ENCODE measurements around the gene KIAA0825. TPM values are rescaled to one million over a fixed set of nuclear protein-coding genes. Genes with fewer than 3 reads are reported as not detected.
"Not testable (repeated sequence)": the region's sequence is repeated elsewhere in the genome, so short reads cannot be mapped to it uniquely, and the experiment has no call there.

KIAA0825 gene
- total RNA-seq, 1 experiment from 2014 or later, result 1.6 TPM

- POLR2A ChIA-PET, result no interaction called here
- in situ Hi-C loops (cut with HindIII; ENCODE audit: low pct_unique_long_range_greater_than_20kb, low sequenced_read_pairs), result no loop called here
- H3K36me3 ChIP-seq (ENCODE audit: control insufficient read depth, insufficient read depth, low read length), result no peaks in the 10 kb centered on the region
- no peak for DNase-seq (ENCODE audit: low read depth, low spot score)
- H3K27me3 ChIP-seq (ENCODE audit: control insufficient read depth, insufficient read depth, low read length), result no peaks in the 10 kb centered on the region
- H3K4me1 ChIP-seq (ENCODE audit: control insufficient read depth, insufficient read depth, low read length), result no peaks in the 10 kb centered on the region
- CTCF ChIA-PET, result no interaction called here
- no peak overlapping the region for H3K4me3 ChIP-seq (ENCODE audit: low read depth in 2 of 2, low read length in 2 of 2)
- no peaks in the 10 kb centered on the region for H3K9me3 ChIP-seq (ENCODE audit: control insufficient read depth, insufficient read depth, low read depth, low read length)
- ATAC-seq, result no peak
- intact Hi-C loops (cut with micrococcal nuclease; ENCODE audit: unreplicated experiment), result no loop called here
- no TSS peak for BruUV-seq (replicated peaks)
- no peak overlapping the region for H3K27ac ChIP-seq (ENCODE audit: low read length)
- no peak for TF ChIP-seq REST (IDR thresholded peaks at IDR 0.05; ENCODE audit: insufficient read depth in 1 of 2, low read depth in 2 of 2, low read length in 1 of 2)
- no peak for TF ChIP-seq CTCF (IDR thresholded peaks at IDR 0.05)
- no peak for TF ChIP-seq POLR2AphosphoS5 (IDR thresholded peaks at IDR 0.05; ENCODE audit: low read depth, low read length)
- TF ChIP-seq TCF7L2 (IDR thresholded peaks at IDR 0.05; ENCODE audit: low read depth, low read length), result no peak
- TF ChIP-seq SIN3A (IDR thresholded peaks at IDR 0.05; ENCODE audit: borderline replicate concordance, insufficient read depth, low read depth, low read length), result no peak
Observed at GRCh38 chr5:94577466-94578245, 40.7 kb downstream of the KIAA0825 start.

GRCh38 chr5:94575196-94575595 lies 43.2 kb downstream of the KIAA0825 start:
- H3K4me1 ChIP-seq (ENCODE audit: control insufficient read depth, insufficient read depth, low read length), result no peaks in the 10 kb centered on the region
- H3K9me3 ChIP-seq (ENCODE audit: control insufficient read depth, insufficient read depth, low read depth, low read length), result no peaks in the 10 kb centered on the region
- intact Hi-C loops (cut with micrococcal nuclease; ENCODE audit: unreplicated experiment), result no loop called here
- ATAC-seq, result no peak
- H3K27me3 ChIP-seq (ENCODE audit: control insufficient read depth, insufficient read depth, low read length), result no peaks in the 10 kb centered on the region
- no peak overlapping the region for H3K4me3 ChIP-seq (ENCODE audit: low read depth in 2 of 2, low read length in 2 of 2)
- ChIA-PET POLR2A (no interaction called here), CTCF (no interaction called here)
- DNase-seq (ENCODE audit: low read depth, low spot score), result no peak
- no TSS peak for BruUV-seq (replicated peaks)
- H3K36me3 ChIP-seq (ENCODE audit: control insufficient read depth, insufficient read depth, low read length), result no peaks in the 10 kb centered on the region
- TF ChIP-seq REST (IDR thresholded peaks at IDR 0.05; ENCODE audit: insufficient read depth in 1 of 2, low read depth in 2 of 2, low read length in 1 of 2), result no peak
- no peak for TF ChIP-seq POLR2AphosphoS5 (IDR thresholded peaks at IDR 0.05; ENCODE audit: low read depth, low read length)
- TF ChIP-seq CTCF (IDR thresholded peaks at IDR 0.05), result no peak
- TF ChIP-seq TCF7L2 (IDR thresholded peaks at IDR 0.05; ENCODE audit: low read depth, low read length), result no peak
- no peak for TF ChIP-seq SIN3A (IDR thresholded peaks at IDR 0.05; ENCODE audit: borderline replicate concordance, insufficient read depth, low read depth, low read length)
- in situ Hi-C loops (cut with HindIII; ENCODE audit: low pct_unique_long_range_greater_than_20kb, low sequenced_read_pairs), result no loop called here
- H3K27ac ChIP-seq (ENCODE audit: low read length), result no peak overlapping the region

- ATAC-seq; H3K36me3 ChIP-seq (ENCODE audit: control insufficient read depth, insufficient read depth, low read length); BruUV-seq (replicated peaks); CTCF ChIA-PET; H3K4me1 ChIP-seq (ENCODE audit: control insufficient read depth, insufficient read depth, low read length); POLR2A ChIA-PET; H3K27me3 ChIP-seq (ENCODE audit: control insufficient read depth, insufficient read depth, low read length); intact Hi-C loops (cut with micrococcal nuclease; ENCODE audit: unreplicated experiment); H3K9me3 ChIP-seq (ENCODE audit: control insufficient read depth, insufficient read depth, low read depth, low read length); H3K27ac ChIP-seq (ENCODE audit: low read length); H3K4me3 ChIP-seq (ENCODE audit: low read depth in 2 of 2, low read length in 2 of 2); in situ Hi-C loops (cut with HindIII; ENCODE audit: low pct_unique_long_range_greater_than_20kb, low sequenced_read_pairs); DNase-seq (ENCODE audit: low read depth, low spot score): not testable (repeated sequence)
Observed at GRCh38 chr5:94573349-94573748, 45.1 kb downstream of the KIAA0825 start.

Data from Panc1 (cell line).